ENCODE measurements around the gene GFM2.
A peak's percentile ranks its signal among the peaks of the same experiment; 100 is the strongest.

The GFM2 gene

GRCh38 chr5:74766849-74767578 lies at the start of gene GFM2, which contains the start of gene NSA2:
Gene GFM2 (minus strand): TSS chr5:74767117. CDS start chr5:74763742, 3,375 bp downstream.
Gene NSA2 (plus strand): TSS chr5:74767249. CDS start chr5:74767361, 112 bp downstream.
- H3K79me2 ChIP-seq (ENCODE audit: insufficient read depth, low read depth): peaks cover 67% of the 10 kb centered on the region
- TF ChIP-seq CTCF (conservative IDR thresholded peaks at IDR 0.05; ENCODE audit: low read depth, low read length): no peak; the same call in 1 of the 2 replicates
- H3K9ac ChIP-seq: peak within 1 kb of the TSS; percentile 78
- peak within 1 kb of the TSS; percentile 56 for H3K27ac ChIP-seq
- peak within 1 kb of the TSS; percentile 79 for H3K4me2 ChIP-seq
- peak within 1 kb of the TSS; percentile 94 for H2AFZ ChIP-seq (ENCODE audit: low read depth)
- H3K4me3 ChIP-seq (IDR thresholded peaks at IDR 0.05; ENCODE audit: insufficient read depth, low read depth, low read length): peak within 1 kb of the TSS; percentile 19
- H4K20me1 ChIP-seq (ENCODE audit: insufficient read depth): no peaks in the 10 kb centered on the region
- peaks cover 24% of the 10 kb centered on the region; the same call in 1 of the 2 replicates for H3K36me3 ChIP-seq (ENCODE audit: insufficient read depth)
- peaks cover 51% of the 10 kb centered on the region for H3K4me1 ChIP-seq (ENCODE audit: low read depth, poor library complexity, severe bottlenecking)
- H3K27me3 ChIP-seq (ENCODE audit: insufficient read depth, low read depth): no peaks in the 10 kb centered on the region

GRCh38 chr5:74810915-74811314 lies 44.0 kb upstream of the GFM2 start:
- no peaks in the 10 kb centered on the region for H3K4me1 ChIP-seq (ENCODE audit: low read depth, poor library complexity, severe bottlenecking)
- TF ChIP-seq CTCF (conservative IDR thresholded peaks at IDR 0.05; ENCODE audit: low read depth, low read length): no peak
- H3K27ac ChIP-seq: no peak overlapping the region
- no peaks in the 10 kb centered on the region for H3K36me3 ChIP-seq (ENCODE audit: insufficient read depth)
- no peak overlapping the region for H3K4me2 ChIP-seq
- no peak overlapping the region for H3K4me3 ChIP-seq (IDR thresholded peaks at IDR 0.05; ENCODE audit: insufficient read depth, low read depth, low read length)
- H3K9ac ChIP-seq: no peak overlapping the region
- no peaks in the 10 kb centered on the region for H4K20me1 ChIP-seq (ENCODE audit: insufficient read depth)
- H3K79me2 ChIP-seq (ENCODE audit: insufficient read depth, low read depth): no peaks in the 10 kb centered on the region
- H2AFZ ChIP-seq (ENCODE audit: low read depth): no peak overlapping the region
- H3K27me3 ChIP-seq (ENCODE audit: insufficient read depth, low read depth): no peaks in the 10 kb centered on the region

DNA sequence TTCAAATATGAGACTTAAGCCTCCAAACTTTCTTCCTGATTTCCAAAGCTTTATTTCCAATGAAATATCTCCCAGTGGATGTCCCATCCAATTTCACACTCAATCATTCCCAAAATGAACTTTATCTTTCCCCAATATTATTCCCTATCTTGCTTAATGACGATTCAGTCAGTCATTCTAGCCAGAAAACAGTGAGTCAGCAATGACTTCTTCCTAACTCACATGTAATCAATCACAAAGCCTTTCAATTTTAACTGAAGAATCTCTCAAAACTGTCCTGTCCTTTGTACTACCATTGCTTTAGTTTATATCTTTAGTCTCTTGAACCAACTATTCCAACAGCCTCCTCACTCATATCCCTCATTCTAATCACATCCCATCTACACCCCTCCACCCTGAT lies 35.0 kb upstream of the GFM2 start:
- Histone ChIP-seq H3K4me3 (IDR thresholded peaks at IDR 0.05; ENCODE audit: insufficient read depth, low read depth, low read length) (no peak overlapping the region), H3K27me3 (ENCODE audit: insufficient read depth, low read depth) (no peaks in the 10 kb centered on the region), H3K9ac (no peak overlapping the region), H3K79me2 (ENCODE audit: insufficient read depth, low read depth) (no peaks in the 10 kb centered on the region), H3K27ac (no peak overlapping the region), H3K4me1 (ENCODE audit: low read depth, poor library complexity, severe bottlenecking) (no peaks in the 10 kb centered on the region), H3K4me2 (no peak overlapping the region), H4K20me1 (ENCODE audit: insufficient read depth) (no peaks in the 10 kb centered on the region), H3K36me3 (ENCODE audit: insufficient read depth) (no peaks in the 10 kb centered on the region), H2AFZ (ENCODE audit: low read depth) (no peak overlapping the region)
- TF ChIP-seq CTCF (conservative IDR thresholded peaks at IDR 0.05; ENCODE audit: low read depth, low read length): no peak

GRCh38 chr5:74801197-74801596 lies 34.3 kb upstream of the GFM2 start:
- H3K36me3 ChIP-seq (ENCODE audit: insufficient read depth): no peaks in the 10 kb centered on the region
- no peaks in the 10 kb centered on the region for H3K79me2 ChIP-seq (ENCODE audit: insufficient read depth, low read depth)
- no peak overlapping the region for H3K4me3 ChIP-seq (IDR thresholded peaks at IDR 0.05; ENCODE audit: insufficient read depth, low read depth, low read length)
- no peak overlapping the region for H3K4me2 ChIP-seq
- H3K27me3 ChIP-seq (ENCODE audit: insufficient read depth, low read depth): no peaks in the 10 kb centered on the region
- no peaks in the 10 kb centered on the region for H4K20me1 ChIP-seq (ENCODE audit: insufficient read depth)
- H2AFZ ChIP-seq (ENCODE audit: low read depth): no peak overlapping the region
- TF ChIP-seq CTCF (conservative IDR thresholded peaks at IDR 0.05; ENCODE audit: low read depth, low read length): no peak
- no peaks in the 10 kb centered on the region for H3K4me1 ChIP-seq (ENCODE audit: low read depth, poor library complexity, severe bottlenecking)
- H3K27ac ChIP-seq: no peak overlapping the region
- no peak overlapping the region for H3K9ac ChIP-seq

Measured in KMS-11 (cell line).